Thyroid gland (tissue), 4 donors: Measurements from ENCODE around the gene CALD1. TPM values are rescaled to one million over a fixed set of nuclear protein-coding genes. Genes with fewer than 3 reads are reported as not detected.

Experiments used
- DNase-seq, 2 donors: peaks; one replicate each; pipeline ENCODE4 v3.0.0-alpha.2; 2019
- H3K27ac ChIP-seq, 3 donors: fragments of 200-600 bp; sonication (generic); 1 replicate in 2 of 3; 2 replicates in 1 of 3; pipeline ENCODE4 v1.5.1; 2016 to 2019; ENCODE audit warnings: mild to moderate bottlenecking in 1 of 3, moderate library complexity in 1 of 3
- H3K27me3 ChIP-seq: fragments of 200-600 bp; sonication (generic); one replicate; pipeline ENCODE4 v1.5.1; 2019
- H3K36me3 ChIP-seq, 2 donors: fragments of 200-600 bp; sonication (generic); one replicate each; pipeline ENCODE4 v1.5.1; 2016 to 2019
- H3K4me1 ChIP-seq, 2 donors: fragments of 200-600 bp; sonication (generic); one replicate each; pipeline ENCODE4 v1.5.1; 2017 to 2019
- H3K4me3 ChIP-seq, 3 donors: fragments of 200-600 bp; sonication (generic); replicated peaks in 1 of 3; 1 replicate in 2 of 3; 2 replicates in 1 of 3; pipeline ENCODE4 v1.5.1; 2016; ENCODE audit warnings: mild to moderate bottlenecking in 1 of 3
- H3K9me3 ChIP-seq: fragments of 200-600 bp; sonication (generic); one replicate; pipeline ENCODE4 v1.5.1; 2017
- CTCF ChIP-seq, 6 experiments: fragments of 200-600 bp in 3 of 6; fragments of 450-650 bp in 3 of 6; sonication (generic) in 3 of 6; IDR thresholded peaks; one replicate each; pipeline ENCODE4 v1.5.1; 2016 to 2019; ENCODE audit warnings: antibody characterized with exemption in 6 of 6, mild to moderate bottlenecking in 2 of 6, inconsistent platforms in 1 of 6, moderate library complexity in 1 of 6
- POLR2A ChIP-seq, 2 donors: fragments of 450-650 bp; IDR thresholded peaks; one replicate each; pipeline ENCODE4 v1.6.1; 2017; ENCODE audit warnings: antibody characterized with exemption in 2 of 2, mild to moderate bottlenecking in 2 of 2, moderate library complexity in 1 of 2
- WGBS, 2 donors: methylation state at CpG; one replicate each; pipeline ENCODE4 v1.1.5; 2017; 5-methylcytosine and 5-hydroxymethylcytosine counted together
- intact Hi-C: fragments of 100-400 bp; cut with DNase I; formaldehyde crosslinking; loops from one replicate; pipeline ENCODE4 v1.15.1; 2023
- total RNA-seq, 4 donors: library from RNA; depleted of rRNA; stranded (reverse); fragments of >200 nt; gene quantifications; one replicate each; pipeline ENCODE4 v1.2.3, GENCODE V29; 2016

Gene CALD1
- total RNA-seq, 4 donors from 2014 or later = 141 to 223 (median 169) TPM

GRCh38 chr7:134772401-134772800 lies 7.0 kb upstream of the CALD1 start:
- no peak for DNase-seq
- H3K36me3 ChIP-seq = no peaks in the 10 kb centered on the region
- no peaks in the 10 kb centered on the region for H3K9me3 ChIP-seq
- no peak overlapping the region for H3K27ac ChIP-seq
- WGBS, 2 donors = 79 to 94% methylated on average over 3 of the region's 3 CpGs
- H3K4me3 ChIP-seq = no peak overlapping the region
- H3K4me1 ChIP-seq = no peaks in the 10 kb centered on the region
- intact Hi-C loops = no loop called here
- H3K27me3 ChIP-seq = no peaks in the 10 kb centered on the region
- TF ChIP-seq POLR2A (IDR thresholded peaks at IDR 0.05) (no peak), CTCF (IDR thresholded peaks at IDR 0.05) (no peak)

- intact Hi-C loops = no loop called here
- DNase-seq = no peak
- Histone ChIP-seq H3K4me1 (no peaks in the 10 kb centered on the region), H3K9me3 (no peaks in the 10 kb centered on the region), H3K27me3 (no peaks in the 10 kb centered on the region), H3K36me3 (no peaks in the 10 kb centered on the region), H3K4me3 (no peak overlapping the region), H3K27ac (no peak overlapping the region)
- TF ChIP-seq POLR2A (IDR thresholded peaks at IDR 0.05) (no peak), CTCF (IDR thresholded peaks at IDR 0.05) (no peak)
- WGBS, 2 donors = 93 to 96% methylated on average over 4 of the region's 4 CpGs
These were observed 6.3 kb upstream of the CALD1 start for GRCh38 chr7:134773164-134773563.

GRCh38 chr7:134774119-134774518 lies 5.3 kb upstream of the CALD1 start:
- TF ChIP-seq CTCF (IDR thresholded peaks at IDR 0.05) (no peak), POLR2A (IDR thresholded peaks at IDR 0.05) (no peak)
- intact Hi-C loops = no loop called here
- no peaks in the 10 kb centered on the region for H3K36me3 ChIP-seq

GRCh38 chr7:134777470-134777869 lies 2.0 kb upstream of the CALD1 start:
- no peaks in the 10 kb centered on the region for H3K27me3 ChIP-seq
- TF ChIP-seq POLR2A (IDR thresholded peaks at IDR 0.05) (no peak), CTCF (IDR thresholded peaks at IDR 0.05) (no peak)
- H3K36me3 ChIP-seq = no peaks in the 10 kb centered on the region
- 74 to 82% methylated on average over 3 of the region's 3 CpGs for WGBS, 2 donors
- H3K27ac ChIP-seq = no peak overlapping the region
- H3K4me3 ChIP-seq = no peak overlapping the region
- H3K9me3 ChIP-seq = no peaks in the 10 kb centered on the region
- intact Hi-C loops = no loop called here
- DNase-seq = no peak
- peaks cover 14 to 15% of the 10 kb centered on the region in 2 donors for H3K4me1 ChIP-seq

More at GRCh38 chr7:134774119-134774518, 5.3 kb upstream of the CALD1 start:
- DNase-seq = no peak
- H3K4me3 ChIP-seq = no peak overlapping the region
- H3K27me3 ChIP-seq = no peaks in the 10 kb centered on the region
- H3K9me3 ChIP-seq = no peaks in the 10 kb centered on the region
- H3K27ac ChIP-seq = no peak overlapping the region
- WGBS, 2 donors = 69 to 71% methylated on average over 3 of the region's 3 CpGs
- H3K4me1 ChIP-seq = peaks cover 5 to 7% of the 10 kb centered on the region in 2 donors

GRCh38 chr7:134777908-134778580 lies 1.4 kb upstream of the CALD1 start:
- no peak for DNase-seq
- TF ChIP-seq CTCF (IDR thresholded peaks at IDR 0.05) (no peak), POLR2A (IDR thresholded peaks at IDR 0.05) (no peak)
- WGBS, 2 donors = 75 to 77% methylated on average over 2 of the region's 2 CpGs
- Histone ChIP-seq H3K4me1 (peaks cover 14 to 15% of the 10 kb centered on the region in 2 donors), H3K36me3 (no peaks in the 10 kb centered on the region), H3K9me3 (no peaks in the 10 kb centered on the region), H3K27ac (peak overlapping the region in 2 of 3 donors; percentile 91 to 96), H3K4me3 (no peak overlapping the region), H3K27me3 (no peaks in the 10 kb centered on the region)
- intact Hi-C loops = no loop called here
